SU-DHL-6 (cell line): ENCODE measurements around the gene NR1D2.

Source experiments
- CTCF ChIP-seq: fragments of 200-600 bp; sonication (generic); IDR thresholded peaks from one replicate; pipeline ENCODE4 v1.5.1; 2017; ENCODE audit warnings: antibody characterized with exemption, mild to moderate bottlenecking, low read length, moderate library complexity; ENCODE audit not compliant: insufficient read depth, poor library complexity, severe bottlenecking
- EZH2phosphoT487 ChIP-seq: fragments of 200-600 bp; sonication (generic), shearing (Covaris generic); conservative IDR thresholded peaks from 2 replicates; pipeline ENCODE4 v1.6.1; 2018; ENCODE audit warnings: mild to moderate bottlenecking, antibody characterized with exemption, low read length, moderate library complexity, mixed read lengths

DNA sequence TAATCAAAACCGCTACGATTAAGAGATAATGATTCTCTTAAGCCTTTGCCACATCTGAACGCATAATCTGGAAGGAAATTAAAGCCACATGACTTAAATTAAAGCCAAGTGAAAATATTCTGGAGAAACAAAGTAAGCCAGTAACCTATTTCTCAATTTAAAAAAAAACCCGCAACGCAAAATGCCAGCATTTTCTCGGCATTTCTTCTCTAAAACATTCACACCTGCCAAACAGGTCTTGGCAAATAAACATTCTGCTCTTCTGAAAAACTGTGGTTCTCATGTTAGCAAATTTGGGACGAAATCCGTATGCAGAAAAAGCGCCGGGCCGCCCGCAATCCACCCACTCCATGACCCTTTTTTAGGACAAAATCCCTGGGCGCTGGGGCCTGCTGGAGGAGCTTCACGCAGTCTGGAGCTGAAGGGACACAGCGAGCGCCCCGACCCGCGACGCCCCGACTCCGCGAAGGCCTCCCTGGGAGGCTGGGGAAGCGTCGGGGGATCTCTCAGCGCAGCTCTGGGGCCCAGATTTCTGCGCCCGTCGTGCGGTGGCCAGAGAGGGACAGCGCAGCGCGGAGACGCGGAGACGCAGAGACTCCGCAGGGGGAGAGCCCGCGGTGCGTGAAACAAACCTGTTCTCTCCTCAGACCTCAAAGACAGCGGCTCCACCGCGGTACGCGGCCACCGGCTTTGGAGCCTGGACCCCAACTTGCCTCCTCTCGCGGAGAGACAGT, 28.8 kb upstream of the NR1D2 start:
- TF ChIP-seq CTCF, result no peak
- no peak for TF ChIP-seq EZH2phosphoT487
